Esophagus muscularis mucosa (tissue), 4 donors: ENCODE measurements around the gene RER1. TPM values are rescaled to one million over a fixed set of nuclear protein-coding genes. Genes with fewer than 3 reads are reported as not detected.

Experiments used
- DNase-seq: peaks from one replicate; pipeline ENCODE4 v3.0.0-alpha.2; 2017; ENCODE audit errors: extremely low spot score
- H3K27ac ChIP-seq, 4 donors: fragments of 200-600 bp; sonication (generic); replicated peaks in 1 of 4; 1 replicate in 3 of 4; 2 replicates in 1 of 4; pipeline ENCODE4 v1.5.1; 2016 to 2019; ENCODE audit warnings: mild to moderate bottlenecking in 1 of 4
- H3K27me3 ChIP-seq, 4 donors: fragments of 200-600 bp; sonication (generic); one replicate each; pipeline versions ENCODE4 v1.5.1 to v1.6.0; 2016 to 2019
- H3K36me3 ChIP-seq, 4 donors: fragments of 200-600 bp; sonication (generic); one replicate each; pipeline ENCODE4 v1.5.1; 2016 to 2019
- H3K4me1 ChIP-seq, 4 donors: fragments of 200-600 bp; sonication (generic); one replicate each; pipeline ENCODE4 v1.5.1; 2016 to 2019
- H3K4me3 ChIP-seq, 4 donors: fragments of 200-600 bp; sonication (generic); 1 replicate in 2 of 4; 2 replicates in 2 of 4; pipeline ENCODE4 v1.5.1; 2016 to 2019; ENCODE audit warnings: mild to moderate bottlenecking in 4 of 4, moderate library complexity in 1 of 4
- H3K9me3 ChIP-seq, 4 donors: fragments of 200-600 bp; sonication (generic); 1 replicate in 3 of 4; 2 replicates in 1 of 4; pipeline ENCODE4 v1.5.1; 2016 to 2019
- CTCF ChIP-seq, 3 experiments: fragments of 200-600 bp in 2 of 3; fragments of 450-650 bp in 1 of 3; sonication (generic) in 2 of 3; IDR thresholded peaks; one replicate each; pipeline ENCODE4 v1.5.1; 2017 to 2019; ENCODE audit warnings: antibody characterized with exemption in 3 of 3, mild to moderate bottlenecking in 2 of 3, moderate library complexity in 1 of 3
- EP300 ChIP-seq: sonication (generic); formaldehyde crosslinking; IDR thresholded peaks from one replicate; pipeline ENCODE4 v1.6.1; 2017; ENCODE audit warnings: antibody characterized with exemption
- POLR2A ChIP-seq: fragments of 450-650 bp; IDR thresholded peaks from one replicate; pipeline ENCODE4 v1.6.1; 2017; ENCODE audit warnings: antibody characterized with exemption, moderate library complexity, mild to moderate bottlenecking, low read depth
- POLR2AphosphoS5 ChIP-seq, 2 donors: sonication (generic); formaldehyde crosslinking; IDR thresholded peaks; one replicate each; pipeline ENCODE4 v1.6.1; 2017; ENCODE audit warnings: antibody characterized with exemption in 2 of 2
- WGBS: methylation state at CpG from one replicate; pipeline ENCODE4 v1.1.5; 2018; 5-methylcytosine and 5-hydroxymethylcytosine counted together
- intact Hi-C: fragments of 100-400 bp; cut with DNase I; formaldehyde crosslinking; loops from one replicate; pipeline ENCODE4 v1.15.1; 2023
- total RNA-seq, 4 donors: library from RNA; depleted of rRNA; stranded (reverse); fragments of >200 nt; gene quantifications; one replicate each; pipeline versions ENCODE4 v1.1.0 to v1.2.1, GENCODE V29; 2016

RER1 gene
- total RNA-seq, 4 donors from 2014 or later: 47.3 to 67.3 (median 56.4) TPM

- no peaks in the 10 kb centered on the region for H3K36me3 ChIP-seq
- 20% methylated on average over 8 of the region's 16 CpGs for whole genome bisulfite sequencing
- intact Hi-C loops: no loop called here
- no peak for DNase-seq
- H3K27me3 ChIP-seq: peaks cover 0 to 94% (median 11%) of the 10 kb centered on the region in 4 donors
- TF ChIP-seq EP300 (no peak), CTCF (IDR thresholded peaks at IDR 0.05) (no peak), POLR2AphosphoS5 (IDR thresholded peaks at IDR 0.05) (no peak)
- H3K9me3 ChIP-seq: peaks cover 0 to 9% (median 3%) of the 10 kb centered on the region in 4 donors
- no peaks in the 10 kb centered on the region for H3K4me1 ChIP-seq
- no peak overlapping the region for H3K27ac ChIP-seq
- no peak overlapping the region for H3K4me3 ChIP-seq
Measured at GRCh38 chr1:2432441-2432844, 40.8 kb downstream of the RER1 start.

DNA sequence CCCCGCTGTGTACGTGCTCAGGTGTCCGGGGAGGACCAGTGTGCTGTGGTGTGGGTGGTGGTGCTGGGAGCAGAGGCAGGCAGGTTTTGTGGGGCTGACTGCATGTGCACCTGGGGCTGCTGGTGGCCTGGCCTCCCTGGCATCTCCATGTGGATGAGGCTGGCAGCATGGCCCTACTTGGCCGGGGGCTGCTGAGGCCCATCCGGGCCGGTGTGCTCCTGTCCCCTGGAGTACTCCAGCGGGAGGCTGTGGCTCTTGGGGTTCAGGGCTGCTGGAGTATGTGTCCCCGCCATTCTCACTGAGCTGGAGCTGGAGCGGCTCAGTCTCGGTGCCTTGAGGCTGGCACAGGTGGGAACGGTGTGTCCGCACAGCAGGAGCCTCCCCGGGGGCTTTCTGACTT is 41.6 kb downstream of the RER1 start:
- TF ChIP-seq POLR2A (no peak), EP300 (no peak), POLR2AphosphoS5 (IDR thresholded peaks at IDR 0.05) (no peak), CTCF (IDR thresholded peaks at IDR 0.05) (no peak)
- H3K4me1 ChIP-seq: no peaks in the 10 kb centered on the region
- 70% methylated on average over 3 of the region's 13 CpGs for WGBS
- H3K4me3 ChIP-seq: no peak overlapping the region
- H3K27ac ChIP-seq: no peak overlapping the region
- intact Hi-C loops: no loop called here
- DNase-seq: no peak
- peaks cover 0 to 9% (median 3%) of the 10 kb centered on the region in 4 donors for H3K9me3 ChIP-seq
- H3K36me3 ChIP-seq: no peaks in the 10 kb centered on the region
- peaks cover 0 to 94% (median 7%) of the 10 kb centered on the region in 4 donors for H3K27me3 ChIP-seq

GRCh38 chr1:2433936-2434655 is 42.5 kb downstream of the RER1 start:
- TF ChIP-seq POLR2A (no peak), EP300 (no peak), CTCF (IDR thresholded peaks at IDR 0.05) (no peak), POLR2AphosphoS5 (IDR thresholded peaks at IDR 0.05) (no peak)
- WGBS: 55% methylated on average over 32 of the region's 34 CpGs

GRCh38 chr1:2435091-2435490 is 43.5 kb downstream of the RER1 start:
- H3K27ac ChIP-seq: no peak overlapping the region
- no peaks in the 10 kb centered on the region for H3K4me1 ChIP-seq
- TF ChIP-seq CTCF (IDR thresholded peaks at IDR 0.05) (no peak), EP300 (no peak), POLR2AphosphoS5 (IDR thresholded peaks at IDR 0.05) (no peak), POLR2A (no peak)
- 71% methylated on average over 4 of the region's 9 CpGs for whole genome bisulfite sequencing
- H3K4me3 ChIP-seq: no peak overlapping the region
- DNase-seq: no peak
- intact Hi-C loops: no loop called here
- H3K9me3 ChIP-seq: peaks cover 0 to 2% (median under 1%) of the 10 kb centered on the region in 4 donors
- H3K36me3 ChIP-seq: no peaks in the 10 kb centered on the region
- H3K27me3 ChIP-seq: peaks cover 0 to 94% (median 7%) of the 10 kb centered on the region in 4 donors

More at GRCh38 chr1:2433936-2434655, 42.5 kb downstream of the RER1 start:
- no peak for DNase-seq
- H3K4me3 ChIP-seq: no peak overlapping the region
- no peaks in the 10 kb centered on the region for H3K4me1 ChIP-seq
- H3K27ac ChIP-seq: no peak overlapping the region
- peaks cover 0 to 9% (median 3%) of the 10 kb centered on the region in 4 donors for H3K9me3 ChIP-seq
- intact Hi-C loops: no loop called here
- H3K36me3 ChIP-seq: no peaks in the 10 kb centered on the region
- peaks cover 0 to 94% (median 7%) of the 10 kb centered on the region in 4 donors for H3K27me3 ChIP-seq
